ENCODE data around the gene CDH13. TPM values are rescaled to one million over a fixed set of nuclear protein-coding genes. Genes with fewer than 3 reads are reported as not detected.

Gene CDH13
- polyA plus RNA-seq, 1 donor from 2014 or later: 3.2 TPM

DNA sequence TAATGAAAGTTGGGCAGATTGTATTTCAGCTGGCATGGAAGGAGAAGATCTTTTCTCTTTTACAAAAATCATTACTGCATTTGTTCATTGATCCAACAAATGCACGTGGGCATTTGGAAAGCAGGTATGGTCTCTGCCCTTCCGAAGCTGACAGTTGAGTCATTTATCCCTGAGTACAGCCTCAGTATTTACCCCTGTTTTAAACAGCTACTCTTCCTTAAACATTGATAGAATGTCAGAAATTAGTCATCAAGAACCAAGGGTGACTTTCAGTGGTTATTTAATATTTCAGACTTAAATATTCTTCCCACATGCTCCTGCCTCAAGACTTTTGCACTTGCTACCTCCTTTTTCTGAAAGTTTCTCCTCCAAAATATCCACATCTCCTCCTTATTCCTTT lies 954.3 kb downstream of the CDH13 start:
- Histone ChIP-seq H3K9me2 (ENCODE audit: insufficient read depth, low read length) (no peaks in the 10 kb centered on the region), H3K4me3 (ENCODE audit: low read length) (no peak overlapping the region), H3K9me3 (ENCODE audit: low read length) (no peaks in the 10 kb centered on the region), H3K4me2 (ENCODE audit: low read length) (no peak overlapping the region), H3K9ac (ENCODE audit: low read length) (no peak overlapping the region), H2AFZ (ENCODE audit: low read depth, low read length) (no peak overlapping the region), H3K27ac (ENCODE audit: low read length) (no peak overlapping the region), H4K20me1 (ENCODE audit: insufficient read depth) (no peaks in the 10 kb centered on the region), H3K27me3 (ENCODE audit: insufficient read depth, low read depth, low read length) (no peaks in the 10 kb centered on the region), H3K36me3 (ENCODE audit: insufficient read depth, low read length) (no peaks in the 10 kb centered on the region), H3F3A (ENCODE audit: insufficient read depth, low read length, poor library complexity, severe bottlenecking) (no peaks in the 10 kb centered on the region), H3K79me2 (replicated peaks; ENCODE audit: insufficient read depth, low read length) (no peaks in the 10 kb centered on the region)
- TF ChIP-seq SMC3 (conservative IDR thresholded peaks at IDR 0.05; ENCODE audit: poor library complexity): no peak
- TF ChIP-seq POLR2AphosphoS5 (IDR thresholded peaks at IDR 0.05): no peak
- TF ChIP-seq REST (IDR thresholded peaks at IDR 0.05; ENCODE audit: borderline replicate concordance): no peak
- no peak for TF ChIP-seq EZH2 (IDR thresholded peaks at IDR 0.05; ENCODE audit: borderline replicate concordance, insufficient read depth, low read length, poor library complexity, severe bottlenecking)
- no peak for TF ChIP-seq RAD21 (conservative IDR thresholded peaks at IDR 0.05)
- TF ChIP-seq MXI1 (conservative IDR thresholded peaks at IDR 0.05; ENCODE audit: poor library complexity, severe bottlenecking): no peak
- TF ChIP-seq CTCF (IDR thresholded peaks at IDR 0.05; ENCODE audit: poor library complexity, severe bottlenecking): no peak

GRCh38 chr16:83581994-83582747 lies 955.4 kb downstream of the CDH13 start:
- H3K79me2 ChIP-seq (replicated peaks; ENCODE audit: insufficient read depth, low read length): no peaks in the 10 kb centered on the region
- TF ChIP-seq RAD21 (conservative IDR thresholded peaks at IDR 0.05): no peak
- no peak for TF ChIP-seq EP300 (conservative IDR thresholded peaks at IDR 0.05; ENCODE audit: poor library complexity, severe bottlenecking)
- no peak for TF ChIP-seq REST (IDR thresholded peaks at IDR 0.05; ENCODE audit: borderline replicate concordance)
- no peak for TF ChIP-seq MXI1 (conservative IDR thresholded peaks at IDR 0.05; ENCODE audit: poor library complexity, severe bottlenecking)
- no peak for TF ChIP-seq TAF1 (IDR thresholded peaks at IDR 0.05; ENCODE audit: low read depth)
- no peak for TF ChIP-seq POLR2AphosphoS5 (IDR thresholded peaks at IDR 0.05)
- no peak for TF ChIP-seq SMC3 (conservative IDR thresholded peaks at IDR 0.05; ENCODE audit: poor library complexity)
- no peak for TF ChIP-seq CTCF (IDR thresholded peaks at IDR 0.05; ENCODE audit: poor library complexity, severe bottlenecking)
- TF ChIP-seq EZH2 (IDR thresholded peaks at IDR 0.05; ENCODE audit: borderline replicate concordance, insufficient read depth, low read length, poor library complexity, severe bottlenecking): no peak

More at GRCh38 chr16:83581994-83582747, 955.4 kb downstream of the CDH13 start:
- H3K9me2 ChIP-seq (ENCODE audit: insufficient read depth, low read length): no peaks in the 10 kb centered on the region
- H3K36me3 ChIP-seq (ENCODE audit: insufficient read depth, low read length): no peaks in the 10 kb centered on the region
- no peaks in the 10 kb centered on the region for H3K27me3 ChIP-seq (ENCODE audit: insufficient read depth, low read depth, low read length)
- H2AFZ ChIP-seq (ENCODE audit: low read depth, low read length): no peak overlapping the region
- no peaks in the 10 kb centered on the region for H3F3A ChIP-seq (ENCODE audit: insufficient read depth, low read length, poor library complexity, severe bottlenecking)
- no peak overlapping the region for H3K9ac ChIP-seq (ENCODE audit: low read length)
- H3K9me3 ChIP-seq (ENCODE audit: low read length): no peaks in the 10 kb centered on the region
- no peaks in the 10 kb centered on the region for H4K20me1 ChIP-seq (ENCODE audit: insufficient read depth)
- H3K4me3 ChIP-seq (ENCODE audit: low read length): no peak overlapping the region
- no peak overlapping the region for H3K4me2 ChIP-seq (ENCODE audit: low read length)
- H3K27ac ChIP-seq (ENCODE audit: low read length): no peak overlapping the region

Data from neural cell (in vitro differentiated cells).